HepG2 (cell line): ENCODE measurements around the gene NLE1. TPM values are rescaled to one million over a fixed set of nuclear protein-coding genes. Genes with fewer than 3 reads are reported as not detected.
A peak's percentile ranks its signal among the peaks of the same experiment; 100 is the strongest.

Experiments used
- ATAC-seq: fragments of 200-7000 bp; cut with Tn5 transposase; 3 replicates; pipeline ENCODE4 v1.9.1; 2020; ENCODE audit warnings: mild to moderate bottlenecking, moderate library complexity
- BruUV-seq: library from RNA; stranded (reverse); fragments of 400-500 nt; replicated peaks from 2 replicates; lab custom pipeline; 2021; lab: Mats Ljungman, UMichigan
- CTCF ChIA-PET: fragments of 300-600 bp; formaldehyde crosslinking; extraction: SDS; loops from one replicate; lab custom pipeline; 2021; ENCODE audit warnings: low total read pairs, inconsistent platforms, low intra/inter-chr PET ratio; lab: Yijun Ruan, JAX
- POLR2A ChIA-PET: fragments of 350-600 bp; sonication (Branson Sonifier 250); formaldehyde crosslinking; loops from one replicate; lab custom pipeline; 2020; ENCODE audit warnings: antibody characterized with exemption, inconsistent platforms; lab: Yijun Ruan, JAX
- DNase-seq: peaks from one replicate; pipeline ENCODE4 v3.0.0-alpha.2; 2015; ENCODE audit warnings: low spot score
- FAIRE-seq: peaks from 3 replicates; lab custom pipeline; 2011; peaks lifted over from hg19 to GRCh38; lab: Jason Lieb, UNC
- H2AFZ ChIP-seq: one replicate; pipeline ENCODE4 v1.6.1; 2011; ENCODE audit warnings: low read length, inconsistent platforms
- H3K27ac ChIP-seq: fragments of 300-600 bp; 3 replicates; pipeline ENCODE4 v1.8.0; 2011; ENCODE audit warnings: mixed run types, mild to moderate bottlenecking, mixed read lengths, low read length, inconsistent platforms; ENCODE audit not compliant: insufficient read depth; ENCODE audit errors: extremely low read length
- H3K27me3 ChIP-seq, 2 experiments: fragments of 200-600 bp in 1 of 2; 2 replicates in 1 of 2; 3 replicates in 1 of 2; pipeline versions ENCODE4 v1.6.0 to v1.8.0; 2011; ENCODE audit warnings: low read length in 2 of 2, mild to moderate bottlenecking in 2 of 2, moderate library complexity in 2 of 2, inconsistent platforms in 1 of 2; ENCODE audit not compliant: insufficient read depth in 2 of 2, control insufficient read depth in 1 of 2
- H3K36me3 ChIP-seq, 2 experiments: fragments of 200-600 bp in 1 of 2; replicated peaks in 1 of 2; 2 replicates in 1 of 2; 3 replicates in 1 of 2; pipeline versions ENCODE4 v1.5.1 to v1.8.0; 2011; ENCODE audit warnings: low read length in 2 of 2, inconsistent platforms in 1 of 2; ENCODE audit not compliant: insufficient read depth in 2 of 2, control insufficient read depth in 1 of 2
- H3K4me1 ChIP-seq: 2 replicates; pipeline ENCODE4 v1.5.1; 2012; ENCODE audit warnings: low read length, inconsistent platforms; ENCODE audit not compliant: insufficient read depth
- H3K4me2 ChIP-seq: 2 replicates; pipeline ENCODE4 v1.6.0; 2011; ENCODE audit warnings: low read depth, low read length, inconsistent platforms
- H3K4me3 ChIP-seq, 3 experiments: fragments of 200-600 bp in 1 of 3; sonication (generic), shearing (Covaris generic) in 1 of 3; replicated peaks in 1 of 3; 2 replicates each; pipeline ENCODE4 v1.5.1; 2011 to 2016; ENCODE audit warnings: low read length in 3 of 3, inconsistent platforms in 2 of 3, low read depth in 2 of 3, mild to moderate bottlenecking in 2 of 3, control low read depth in 1 of 3, mixed read lengths in 1 of 3; ENCODE audit not compliant: insufficient read depth in 1 of 3
- H3K79me2 ChIP-seq: one replicate; pipeline ENCODE4 v1.6.1; 2011; ENCODE audit warnings: low read length, inconsistent platforms; ENCODE audit not compliant: insufficient read depth
- H3K9ac ChIP-seq: 2 replicates; pipeline ENCODE4 v1.6.0; 2011; ENCODE audit warnings: mild to moderate bottlenecking, low read depth, low read length, inconsistent platforms; ENCODE audit not compliant: insufficient read depth
- H3K9me3 ChIP-seq: 2 replicates; pipeline ENCODE4 v1.5.1; 2012; ENCODE audit warnings: mild to moderate bottlenecking, low read length
- H4K20me1 ChIP-seq: 2 replicates; pipeline ENCODE4 v1.6.0; 2011; ENCODE audit warnings: inconsistent platforms, mild to moderate bottlenecking, low read length, moderate library complexity; ENCODE audit not compliant: insufficient read depth
- CC2D1A ChIP-seq: sonication (generic); formaldehyde crosslinking; IDR thresholded peaks from 2 replicates; pipeline ENCODE4 v1.8.1; 2023; ENCODE audit warnings: mild to moderate bottlenecking, missing genetic modification reagents
- PHF8 ChIP-seq: sonication (generic); formaldehyde crosslinking; IDR thresholded peaks from 2 replicates; pipeline ENCODE4 v1.5.0; 2020; ENCODE audit warnings: missing genetic modification reagents
- SMC3 ChIP-seq: IDR thresholded peaks from 2 replicates; pipeline ENCODE4 v1.6.1; 2011; ENCODE audit warnings: low read length, improper control_type of control experiment
- SRF ChIP-seq: IDR thresholded peaks from 2 replicates; pipeline ENCODE4 v1.6.1; 2011; ENCODE audit warnings: mild to moderate bottlenecking, low read depth, low read length, moderate library complexity
- STAG1 ChIP-seq: sonication (generic); formaldehyde crosslinking; IDR thresholded peaks from 2 replicates; pipeline ENCODE4 v1.4.0; 2020; ENCODE audit warnings: missing genetic modification reagents
- ZBTB42 ChIP-seq: sonication (generic); formaldehyde crosslinking; IDR thresholded peaks from 2 replicates; pipeline ENCODE4 v1.5.0; 2020; ENCODE audit warnings: mild to moderate bottlenecking, missing genetic modification reagents
- ZNF225 ChIP-seq: sonication (generic); formaldehyde crosslinking; IDR thresholded peaks from 2 replicates; pipeline ENCODE4 v1.4.0; 2020; ENCODE audit warnings: mild to moderate bottlenecking, missing genetic modification reagents
- ZNF773 ChIP-seq: sonication (generic); formaldehyde crosslinking; IDR thresholded peaks from 2 replicates; pipeline ENCODE4 v1.4.0; 2020; ENCODE audit warnings: missing genetic modification reagents, borderline replicate concordance
- in situ Hi-C: cut with HindIII; loops from 2 replicates; pipeline ENCODE4 v1.10.0; 2017; ENCODE audit warnings: low pct_unique_long_range_greater_than_20kb; ENCODE audit not compliant: extremely low pct_ligation_motif_present
- intact Hi-C: fragments of 100-400 bp; cut with micrococcal nuclease; formaldehyde crosslinking; loops from one replicate; pipeline ENCODE4 v1.10.0; 2022; ENCODE audit not compliant: unreplicated experiment
- polyA plus RNA-seq, 8 experiments: library from polyadenylated mRNA; depleted of rRNA in 3 of 8; stranded (reverse) in 7 of 8; unstranded in 1 of 8; fragments of >200 nt; fragmentation: Illumina TruSeq in 4 of 8; extraction: Trizol in 4 of 8; gene quantifications; 2 replicates each; pipeline versions ENCODE4 v1.2.1 to v1.2.3, GENCODE V29; 2011 to 2016; ENCODE audit warnings: low read depth in 4 of 8, missing spikeins in 1 of 8, mixed read lengths in 1 of 8; ENCODE audit not compliant: insufficient read depth in 1 of 8
- total RNA-seq, 5 experiments: library from RNA; depleted of rRNA; stranded (reverse); fragments of >200 nt; fragmentation: Illumina TruSeq; extraction: Trizol; gene quantifications; 2 replicates each; pipeline ENCODE4 v1.2.3, GENCODE V29; 2016; ENCODE audit warnings: low read depth in 1 of 5
- TF ChIP-seq, protein P1 (sequence below): sonication (generic); formaldehyde crosslinking; IDR thresholded peaks from 2 replicates; pipeline ENCODE4 v1.5.0; 2020; ENCODE audit warnings: mild to moderate bottlenecking, missing genetic modification reagents, moderate library complexity

NLE1 gene
- total and polyA plus RNA-seq, 2 of the 13 experiments (the other 11 are each of a cell fraction or from before 2014, with no cell fraction given): 20.3 to 34.5 TPM

DNA sequence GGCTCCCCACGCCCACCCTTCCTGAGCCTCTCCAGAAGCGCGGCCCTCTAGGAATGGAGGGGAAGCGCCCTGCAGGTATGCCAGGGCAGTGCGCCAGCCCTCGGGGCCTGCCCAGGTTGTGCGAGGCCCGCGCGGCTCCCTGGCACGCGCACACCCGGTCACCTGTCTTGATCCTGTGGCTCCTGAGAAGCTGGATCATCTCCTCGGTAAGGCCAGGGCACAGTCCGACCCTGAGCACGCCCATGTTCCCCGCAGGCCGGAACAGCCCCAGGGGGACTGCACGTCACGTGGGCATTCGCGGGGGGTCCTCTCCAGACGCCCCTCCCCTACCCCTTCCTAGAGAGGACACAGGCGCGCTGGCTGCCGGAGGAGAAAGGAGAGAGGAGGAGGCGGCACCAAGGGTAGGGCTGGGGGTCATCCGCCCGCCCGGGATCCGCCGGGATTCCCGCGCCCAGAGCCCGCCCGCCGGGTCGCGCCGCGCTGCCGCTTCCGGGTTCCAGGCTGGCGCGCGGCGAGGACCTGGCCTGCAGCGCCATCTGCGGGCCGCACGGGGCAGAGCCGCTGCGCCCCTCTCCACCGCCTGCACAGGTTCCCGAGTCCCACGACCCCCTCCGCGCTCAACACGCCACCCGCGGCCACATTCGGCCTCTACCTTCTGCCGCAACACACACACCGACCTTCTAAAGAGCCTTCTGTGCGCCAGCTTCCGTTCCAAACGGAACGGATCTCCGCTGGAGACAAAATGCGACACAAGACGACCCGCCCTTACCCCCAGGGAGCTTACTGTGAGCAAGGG is 22.5 kb downstream of the NLE1 start, which contains the start of gene RAD51D (continued):
- TF ChIP-seq SRF (no peak), ZNF773 (CRISPR knock-in tag) (no peak), ZNF225 (CRISPR knock-in tag) (0 out of 2 replicates have a peak, but pooled peaks have one; percentile 62), PHF8 (CRISPR knock-in tag) (peak; percentile 83)
- TF ChIP-seq, all 625 proteins: peak for 148

DNA sequence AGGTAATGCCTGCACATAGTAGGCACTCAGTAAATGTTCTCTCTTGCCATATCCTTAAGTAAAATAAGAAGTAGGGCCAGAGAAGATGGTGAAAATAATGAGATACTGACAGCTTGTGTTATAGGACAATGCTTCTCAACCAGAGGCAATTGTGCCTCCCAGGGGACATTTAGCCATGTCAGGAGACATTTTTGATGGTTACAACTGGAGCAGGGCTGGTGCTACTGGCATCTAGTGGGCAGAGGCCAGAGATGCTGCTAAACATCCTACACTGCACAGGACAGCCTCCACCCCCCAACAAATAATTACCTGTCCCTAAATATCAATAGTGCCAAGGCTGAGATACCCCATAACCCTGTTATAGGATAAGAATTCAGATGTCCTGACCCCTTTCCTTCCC is 24.1 kb downstream of the NLE1 start:
- Histone ChIP-seq H4K20me1 (no peaks in the 10 kb centered on the region), H3K27me3 (no peaks in the 10 kb centered on the region; a peak in 1 of 5 replicates), H3K4me2 (no peak overlapping the region), H3K36me3 (no peaks in the 10 kb centered on the region), H3K9ac (no peak overlapping the region), H2AFZ (no peak overlapping the region), H3K27ac (no peak overlapping the region), H3K79me2 (peaks cover 5% of the 10 kb centered on the region), H3K4me3 (no peak overlapping the region), H3K4me1 (peaks cover 29% of the 10 kb centered on the region), H3K9me3 (no peaks in the 10 kb centered on the region)
- ChIA-PET POLR2A (interaction anchor here (2.5 kb wide), 1 partner anchor 28 kb away, joined by 7 read pairs; no protein-coding TSS in a partner anchor), CTCF (interaction anchor here (3.6 kb wide), 1 partner anchor 120 kb away, joined by 46 read pairs; no protein-coding TSS in a partner anchor)
- no TSS peak for BruUV-seq
- no peak for FAIRE-seq
- no peak for TF ChIP-seq ZBTB42 (CRISPR knock-in tag)
- TF ChIP-seq STAG1 (CRISPR knock-in tag): peak; percentile 53
- no peak for TF ChIP-seq CC2D1A (CRISPR knock-in tag)
- TF ChIP-seq, protein P1, sequence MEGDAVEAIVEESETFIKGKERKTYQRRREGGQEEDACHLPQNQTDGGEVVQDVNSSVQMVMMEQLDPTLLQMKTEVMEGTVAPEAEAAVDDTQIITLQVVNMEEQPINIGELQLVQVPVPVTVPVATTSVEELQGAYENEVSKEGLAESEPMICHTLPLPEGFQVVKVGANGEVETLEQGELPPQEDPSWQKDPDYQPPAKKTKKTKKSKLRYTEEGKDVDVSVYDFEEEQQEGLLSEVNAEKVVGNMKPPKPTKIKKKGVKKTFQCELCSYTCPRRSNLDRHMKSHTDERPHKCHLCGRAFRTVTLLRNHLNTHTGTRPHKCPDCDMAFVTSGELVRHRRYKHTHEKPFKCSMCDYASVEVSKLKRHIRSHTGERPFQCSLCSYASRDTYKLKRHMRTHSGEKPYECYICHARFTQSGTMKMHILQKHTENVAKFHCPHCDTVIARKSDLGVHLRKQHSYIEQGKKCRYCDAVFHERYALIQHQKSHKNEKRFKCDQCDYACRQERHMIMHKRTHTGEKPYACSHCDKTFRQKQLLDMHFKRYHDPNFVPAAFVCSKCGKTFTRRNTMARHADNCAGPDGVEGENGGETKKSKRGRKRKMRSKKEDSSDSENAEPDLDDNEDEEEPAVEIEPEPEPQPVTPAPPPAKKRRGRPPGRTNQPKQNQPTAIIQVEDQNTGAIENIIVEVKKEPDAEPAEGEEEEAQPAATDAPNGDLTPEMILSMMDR (CRISPR knock-in tag): peak; percentile 50
- TF ChIP-seq SMC3: peak; percentile 17; the same call in 1 of the 2 replicates
- DNase-seq: peak; percentile 19
- no peak for ATAC-seq
- intact Hi-C loops (loop anchor here (2.0 kb wide), 1 partner anchor 29 kb away; no protein-coding TSS in a partner anchor), in situ Hi-C loops (loop anchor here (25.0 kb wide), 1 partner anchor 531 kb away; the partner anchor contains the start of gene TMEM132E)
